AG10803 (cell line): Measurements from ENCODE around the gene GRAMD1B.

Source experiments
- DNase-seq: peaks from one replicate; pipeline ENCODE4 v3.0.0; 2010; ENCODE audit warnings: low read depth
- H3K4me3 ChIP-seq: 2 replicates; pipeline ENCODE4 v1.5.1; 2011; ENCODE audit warnings: mild to moderate bottlenecking, low read length, control low read depth
- CTCF ChIP-seq: conservative IDR thresholded peaks from 2 replicates; pipeline ENCODE4 v1.5.1; 2011; ENCODE audit warnings: mild to moderate bottlenecking, low read length, control low read depth, inconsistent platforms

The GRAMD1B gene

GRCh38 chr11:123526027-123526805, 96.1 kb downstream of the GRAMD1B start:
- peak overlapping the region; percentile 57 for H3K4me3 ChIP-seq

GRCh38 chr11:123526918-123527317, 96.8 kb downstream of the GRAMD1B start:
- H3K4me3 ChIP-seq: no peak overlapping the region
- no peak for TF ChIP-seq CTCF
- DNase-seq: no peak

More at GRCh38 chr11:123526027-123526805, 96.1 kb downstream of the GRAMD1B start:
- TF ChIP-seq CTCF: no peak
- DNase-seq: no peak

GRCh38 chr11:123527526-123527925, 97.5 kb downstream of the GRAMD1B start:
- no peak for DNase-seq
- H3K4me3 ChIP-seq: no peak overlapping the region
- TF ChIP-seq CTCF: no peak

- no peak overlapping the region for H3K4me3 ChIP-seq
- no peak for DNase-seq
- TF ChIP-seq CTCF: no peak
Measured at GRCh38 chr11:123527947-123528346, 97.9 kb downstream of the GRAMD1B start.

GRCh38 chr11:123531325-123531724, 101.3 kb downstream of the GRAMD1B start:
- no peak overlapping the region for H3K4me3 ChIP-seq
- DNase-seq: no peak
- TF ChIP-seq CTCF: no peak

GRCh38 chr11:123532131-123532530, 102.1 kb downstream of the GRAMD1B start:
- no peak for TF ChIP-seq CTCF
- no peak for DNase-seq
- H3K4me3 ChIP-seq: no peak overlapping the region

GRCh38 chr11:123535401-123535800, 105.3 kb downstream of the GRAMD1B start:
- DNase-seq: no peak
- TF ChIP-seq CTCF: no peak
- H3K4me3 ChIP-seq: no peak overlapping the region
